GM12878 (cell line): ENCODE data around the gene GLS. TPM values are rescaled to one million over a fixed set of nuclear protein-coding genes. Genes with fewer than 3 reads are reported as not detected.

Experiments used
- ATAC-seq: fragments of 200-7000 bp; cut with Tn5 transposase; 3 replicates; pipeline ENCODE4 v1.9.1; 2020; ENCODE audit warnings: mild to moderate bottlenecking, moderate library complexity
- BruUV-seq: library from RNA; stranded (reverse); fragments of 400-500 nt; replicated peaks from 2 replicates; lab custom pipeline; 2021; lab: Mats Ljungman, UMichigan
- CTCF ChIA-PET: fragments of 300-600 bp; sonication (Branson Sonifier 250); formaldehyde crosslinking; extraction: SDS; loops from one replicate; lab custom pipeline; 2021; ENCODE audit warnings: inconsistent platforms; lab: Yijun Ruan, JAX
- POLR2A ChIA-PET: fragments of 350-600 bp; formaldehyde crosslinking; extraction: SDS; loops from one replicate; lab custom pipeline; 2021; ENCODE audit warnings: inconsistent platforms; lab: Charles Lee
- RAD21 ChIA-PET: fragments of 300-600 bp; sonication (Branson Sonifier 250); formaldehyde crosslinking; loops from one replicate; lab custom pipeline; 2023; ENCODE audit warnings: antibody characterized with exemption; ENCODE audit not compliant: unreplicated experiment; lab: Charles Lee
- SMC1A ChIA-PET: fragments of 300-600 bp; sonication (Branson Sonifier 250); formaldehyde crosslinking; loops from one replicate; lab custom pipeline; 2023; ENCODE audit not compliant: unreplicated experiment, uncharacterized antibody; lab: Charles Lee
- DNase-seq: peaks from one replicate; pipeline ENCODE4 v3.0.0-alpha.2; 2011; ENCODE audit warnings: low read depth, low spot score
- FAIRE-seq: peaks from 3 replicates; lab custom pipeline; 2011; peaks lifted over from hg19 to GRCh38; lab: Jason Lieb, UNC
- H2AFZ ChIP-seq: 2 replicates; pipeline ENCODE4 v1.6.0; 2011; ENCODE audit warnings: low read depth, low read length, control low read depth; ENCODE audit not compliant: control insufficient read depth
- H3K27ac ChIP-seq: 2 replicates; pipeline ENCODE4 v1.5.1; 2011; ENCODE audit warnings: control low read depth; ENCODE audit not compliant: control insufficient read depth, insufficient read depth
- H3K27me3 ChIP-seq, 2 experiments: replicated peaks in 1 of 2; 2 replicates each; pipeline versions ENCODE4 v1.6.0 to v1.6.1; 2011; ENCODE audit warnings: low read length in 1 of 2; ENCODE audit not compliant: control insufficient read depth in 2 of 2, insufficient read depth in 2 of 2
- H3K36me3 ChIP-seq, 2 experiments: 2 replicates each; pipeline ENCODE4 v1.5.1; 2011; ENCODE audit warnings: low read length in 1 of 2; ENCODE audit not compliant: control insufficient read depth in 2 of 2, insufficient read depth in 2 of 2
- H3K4me1 ChIP-seq: 2 replicates; pipeline ENCODE4 v1.6.1; 2011; ENCODE audit warnings: mild to moderate bottlenecking, low read length, moderate library complexity, mixed read lengths; ENCODE audit not compliant: control insufficient read depth, insufficient read depth
- H3K4me2 ChIP-seq: 2 replicates; pipeline ENCODE4 v1.6.0; 2011; ENCODE audit warnings: control low read depth; ENCODE audit not compliant: control insufficient read depth, insufficient read depth
- H3K4me3 ChIP-seq: fragments of 200-600 bp; sonication (generic); 2 replicates; pipeline ENCODE4 v1.5.1; 2016
- H3K79me2 ChIP-seq: 2 replicates; pipeline ENCODE4 v1.6.0; 2011; ENCODE audit warnings: low read length; ENCODE audit not compliant: control insufficient read depth, insufficient read depth
- H3K9ac ChIP-seq: 2 replicates; pipeline ENCODE4 v1.8.0; 2011; ENCODE audit warnings: low read length, control low read depth, mixed read lengths; ENCODE audit not compliant: control insufficient read depth, insufficient read depth
- H3K9me3 ChIP-seq: replicated peaks from 3 replicates; pipeline ENCODE4 v1.5.1; 2011; ENCODE audit warnings: mild to moderate bottlenecking, low read length; ENCODE audit not compliant: control insufficient read depth, insufficient read depth
- H4K20me1 ChIP-seq: 2 replicates; pipeline ENCODE4 v1.6.0; 2011; ENCODE audit not compliant: control insufficient read depth, insufficient read depth
- CBX3 ChIP-seq: fragments of 200-600 bp; sonication (generic); IDR thresholded peaks from 2 replicates; pipeline ENCODE4 v1.6.1; 2016; ENCODE audit warnings: low read depth, borderline replicate concordance
- DPF2 ChIP-seq: fragments of 450-650 bp; IDR thresholded peaks from 2 replicates; pipeline ENCODE4 v1.6.1; 2017; ENCODE audit warnings: mild to moderate bottlenecking
- NFYA ChIP-seq: IDR thresholded peaks from 2 replicates; pipeline ENCODE4 v1.6.1; 2011; ENCODE audit warnings: low read depth, mild to moderate bottlenecking, low read length, improper control_type of control experiment, borderline replicate concordance
- PAX5 ChIP-seq: IDR thresholded peaks from 2 replicates; pipeline ENCODE4 v1.6.1; 2011; ENCODE audit warnings: low read depth, low read length, borderline replicate concordance
- STAT3 ChIP-seq: IDR thresholded peaks from 2 replicates; pipeline ENCODE4 v1.6.1; 2011; ENCODE audit warnings: low read depth, low read length, improper control_type of control experiment
- WGBS: methylation state at CpG from one replicate; pipeline ENCODE4 v1.1.6; 2016; ENCODE audit warnings: low lambda C conversion rate; ENCODE audit not compliant: insufficient replicate concordance, insufficient coverage; ENCODE audit errors: missing lambda C conversion rate; 5-methylcytosine and 5-hydroxymethylcytosine counted together
- in situ Hi-C: fragments of 300-500 bp; cut with MboI; formaldehyde crosslinking; loops from 9 replicates; pipeline ENCODE4 v1.14.3; 2018; ENCODE audit warnings: mixed read lengths
- intact Hi-C: fragments of 100-400 bp; cut with micrococcal nuclease; formaldehyde crosslinking; loops from one replicate; pipeline ENCODE4 v1.14.2; 2022; ENCODE audit not compliant: unreplicated experiment
- polyA plus RNA-seq, 11 experiments: library from polyadenylated mRNA; depleted of rRNA in 4 of 11; unstranded in 6 of 11; stranded (reverse) in 5 of 11; fragments of >200 nt; fragmentation: Nextera tagmentation in 4 of 11; fragmentation: Illumina TruSeq in 1 of 11; extraction: Ambion mirVana in 4 of 11; extraction: Trizol in 1 of 11; gene quantifications; 1 replicate in 1 of 11; 2 replicates in 10 of 11; pipeline versions ENCODE4 v1.2.1 to v1.2.3, GENCODE V29; 2011 to 2016; ENCODE audit warnings: inconsistent platforms in 2 of 11, missing spikeins in 2 of 11, low read depth in 1 of 11
- total RNA-seq, 4 experiments: library from RNA; depleted of rRNA in 3 of 4; stranded (reverse); fragments of >200 nt in 3 of 4; fragmentation: Illumina TruSeq in 1 of 4; extraction: Trizol in 1 of 4; gene quantifications; 2 replicates each; pipeline versions ENCODE4 v1.2.1 to v1.2.3, GENCODE V29; 2013 to 2021
- TF ChIP-seq, protein P1 (sequence below), 3 experiments: IDR thresholded peaks in 2 of 3; conservative IDR thresholded peaks in 1 of 3; 2 replicates each; pipeline ENCODE4 v1.5.1; 2011; ENCODE audit warnings: low read depth in 3 of 3, low read length in 3 of 3, mild to moderate bottlenecking in 3 of 3, control low read depth in 2 of 3, moderate library complexity in 2 of 3, inconsistent platforms in 1 of 3, mixed read lengths in 1 of 3; ENCODE audit not compliant: control insufficient read depth in 2 of 3, insufficient read depth in 1 of 3; ENCODE audit errors: extremely low read depth in 1 of 3
- TF ChIP-seq, protein P2 (sequence below): fragments of 450-650 bp; IDR thresholded peaks from 2 replicates; pipeline ENCODE4 v1.6.1; 2017; ENCODE audit warnings: antibody characterized with exemption, mild to moderate bottlenecking, moderate library complexity

GLS gene
- total and polyA plus RNA-seq, 10 of the 15 experiments (the other 5 are each of a cell fraction or from before 2014, with no cell fraction given) = 15.7 to 145 (median 70.8) TPM

DNA sequence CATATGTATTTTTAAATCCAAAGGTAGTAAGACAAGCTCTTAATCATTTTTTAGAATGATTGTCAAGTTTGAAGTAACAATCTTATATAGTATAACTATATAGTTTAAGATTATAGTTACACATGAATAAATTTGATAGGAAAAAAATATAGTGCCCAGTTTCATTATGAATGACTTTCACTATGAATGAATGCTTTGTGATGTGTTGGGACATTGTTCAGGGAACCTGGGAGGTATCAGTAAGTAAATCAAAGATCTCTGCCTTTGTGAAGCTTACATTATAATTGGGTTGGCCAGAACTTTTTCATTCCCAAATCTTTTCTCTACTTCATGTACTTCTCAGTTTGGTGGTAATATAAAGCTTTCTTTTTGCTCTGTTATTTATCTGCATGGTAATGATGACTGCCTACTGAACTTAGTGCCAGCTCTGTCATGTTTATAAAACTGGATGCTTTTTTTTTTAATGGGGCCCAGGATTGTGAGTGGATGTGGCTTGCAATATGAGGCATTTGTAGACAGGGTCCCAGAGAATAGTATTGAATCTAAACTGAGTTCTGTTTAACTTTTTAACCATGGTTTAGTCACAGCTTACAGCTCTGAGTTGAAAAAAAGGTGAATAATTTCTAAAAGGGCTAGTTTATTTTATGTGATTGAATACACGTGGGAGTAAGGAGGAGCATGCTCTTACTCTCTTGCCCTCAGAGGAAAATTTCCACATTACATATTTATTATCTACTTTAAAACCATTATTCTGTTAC is 23.3 kb downstream of the GLS start (continued):
- TF ChIP-seq, protein P1, sequence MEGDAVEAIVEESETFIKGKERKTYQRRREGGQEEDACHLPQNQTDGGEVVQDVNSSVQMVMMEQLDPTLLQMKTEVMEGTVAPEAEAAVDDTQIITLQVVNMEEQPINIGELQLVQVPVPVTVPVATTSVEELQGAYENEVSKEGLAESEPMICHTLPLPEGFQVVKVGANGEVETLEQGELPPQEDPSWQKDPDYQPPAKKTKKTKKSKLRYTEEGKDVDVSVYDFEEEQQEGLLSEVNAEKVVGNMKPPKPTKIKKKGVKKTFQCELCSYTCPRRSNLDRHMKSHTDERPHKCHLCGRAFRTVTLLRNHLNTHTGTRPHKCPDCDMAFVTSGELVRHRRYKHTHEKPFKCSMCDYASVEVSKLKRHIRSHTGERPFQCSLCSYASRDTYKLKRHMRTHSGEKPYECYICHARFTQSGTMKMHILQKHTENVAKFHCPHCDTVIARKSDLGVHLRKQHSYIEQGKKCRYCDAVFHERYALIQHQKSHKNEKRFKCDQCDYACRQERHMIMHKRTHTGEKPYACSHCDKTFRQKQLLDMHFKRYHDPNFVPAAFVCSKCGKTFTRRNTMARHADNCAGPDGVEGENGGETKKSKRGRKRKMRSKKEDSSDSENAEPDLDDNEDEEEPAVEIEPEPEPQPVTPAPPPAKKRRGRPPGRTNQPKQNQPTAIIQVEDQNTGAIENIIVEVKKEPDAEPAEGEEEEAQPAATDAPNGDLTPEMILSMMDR (IDR thresholded peaks at IDR 0.05 in 2 of 3, conservative IDR thresholded peaks at IDR 0.05 in 1 of 3; ENCODE audit: control insufficient read depth in 2 of 3, extremely low read depth in 1 of 3, insufficient read depth in 1 of 3, low read depth in 3 of 3, low read length in 3 of 3) = no peak
- no peak for TF ChIP-seq STAT3
- TF ChIP-seq, protein P2, sequence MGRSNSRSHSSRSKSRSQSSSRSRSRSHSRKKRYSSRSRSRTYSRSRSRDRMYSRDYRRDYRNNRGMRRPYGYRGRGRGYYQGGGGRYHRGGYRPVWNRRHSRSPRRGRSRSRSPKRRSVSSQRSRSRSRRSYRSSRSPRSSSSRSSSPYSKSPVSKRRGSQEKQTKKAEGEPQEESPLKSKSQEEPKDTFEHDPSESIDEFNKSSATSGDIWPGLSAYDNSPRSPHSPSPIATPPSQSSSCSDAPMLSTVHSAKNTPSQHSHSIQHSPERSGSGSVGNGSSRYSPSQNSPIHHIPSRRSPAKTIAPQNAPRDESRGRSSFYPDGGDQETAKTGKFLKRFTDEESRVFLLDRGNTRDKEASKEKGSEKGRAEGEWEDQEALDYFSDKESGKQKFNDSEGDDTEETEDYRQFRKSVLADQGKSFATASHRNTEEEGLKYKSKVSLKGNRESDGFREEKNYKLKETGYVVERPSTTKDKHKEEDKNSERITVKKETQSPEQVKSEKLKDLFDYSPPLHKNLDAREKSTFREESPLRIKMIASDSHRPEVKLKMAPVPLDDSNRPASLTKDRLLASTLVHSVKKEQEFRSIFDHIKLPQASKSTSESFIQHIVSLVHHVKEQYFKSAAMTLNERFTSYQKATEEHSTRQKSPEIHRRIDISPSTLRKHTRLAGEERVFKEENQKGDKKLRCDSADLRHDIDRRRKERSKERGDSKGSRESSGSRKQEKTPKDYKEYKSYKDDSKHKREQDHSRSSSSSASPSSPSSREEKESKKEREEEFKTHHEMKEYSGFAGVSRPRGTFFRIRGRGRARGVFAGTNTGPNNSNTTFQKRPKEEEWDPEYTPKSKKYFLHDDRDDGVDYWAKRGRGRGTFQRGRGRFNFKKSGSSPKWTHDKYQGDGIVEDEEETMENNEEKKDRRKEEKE = no peak

DNA sequence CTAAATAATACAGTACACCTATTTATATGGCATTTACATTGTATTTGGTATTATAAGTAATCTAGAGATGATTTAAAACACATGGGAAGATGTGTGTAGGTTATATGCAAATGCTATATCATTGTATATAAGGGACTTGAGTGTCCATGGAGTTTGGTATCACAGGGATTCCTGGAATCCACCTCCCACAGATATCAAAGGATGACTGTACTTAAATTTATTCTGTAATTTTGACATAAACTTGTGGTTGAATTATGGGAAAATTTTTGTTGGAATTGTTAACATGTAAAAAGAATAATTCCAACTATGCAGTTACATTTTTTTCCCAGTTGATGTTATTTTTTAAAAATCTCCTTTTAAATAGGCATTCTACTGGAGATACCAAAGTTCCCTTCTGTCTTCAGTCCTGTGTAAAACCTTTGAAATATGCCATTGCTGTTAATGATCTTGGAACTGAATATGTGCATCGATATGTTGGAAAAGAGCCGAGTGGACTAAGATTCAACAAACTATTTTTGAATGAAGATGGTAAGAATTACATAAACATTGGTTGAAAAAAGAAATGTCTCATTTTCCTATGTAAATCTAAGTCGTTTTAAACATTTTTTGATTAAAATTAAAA is 24.1 kb downstream of the GLS start:
- FAIRE-seq (no peak), DNase-seq (no peak), ATAC-seq (no peak)
- Histone ChIP-seq H3K4me3 (no peak overlapping the region), H3K27ac (no peak overlapping the region), H3K79me2 (no peaks in the 10 kb centered on the region; the same call in 1 of the 2 replicates), H3K36me3 (peaks cover 0 to 28% of the 10 kb centered on the region in 2 experiments), H2AFZ (no peak overlapping the region), H3K4me1 (no peaks in the 10 kb centered on the region), H3K27me3 (no peaks in the 10 kb centered on the region), H3K9ac (no peak overlapping the region), H3K4me2 (no peak overlapping the region)
- in situ Hi-C loops (no loop called here), intact Hi-C loops (no loop called here)
- POLR2A ChIA-PET = no interaction called here
- WGBS = 67% methylated on average over 3 of the region's 3 CpGs
- no TSS peak for BruUV-seq
- RAD21 ChIA-PET = interaction anchor here (0.9 to 1.2 kb wide), 2 partner anchors 23 to 55 kb away, joined by 3 to 4 read pairs; no protein-coding TSS in a partner anchor
- SMC1A ChIA-PET = interaction anchor here (1.2 to 2.6 kb wide), 4 partner anchors 9 to 125 kb away, joined by 3 to 8 read pairs (median 4); no protein-coding TSS in a partner anchor
- CTCF ChIA-PET = no interaction called here
- no peak for TF ChIP-seq DPF2
- no peak for TF ChIP-seq CBX3
- no peak for TF ChIP-seq PAX5
- no peak for TF ChIP-seq NFYA
- TF ChIP-seq, all 136 proteins: peak for 0
- Histone ChIP-seq H3K9me3 (no peaks in the 10 kb centered on the region), H4K20me1 (no peaks in the 10 kb centered on the region)
